Liver (tissue), 9 donors: ENCODE results near the gene CD47. TPM values are rescaled to one million over a fixed set of nuclear protein-coding genes. Genes with fewer than 3 reads are reported as not detected.

Experiments
- DNase-seq: peaks from one replicate; pipeline ENCODE4 v3.0.0-alpha.2; 2017; ENCODE audit warnings: low spot score
- H3K27ac ChIP-seq, 2 donors: one replicate each; pipeline ENCODE4 v1.7.0; 2013; ENCODE audit warnings: inconsistent platforms in 2 of 2, low read length in 2 of 2, control low read depth in 1 of 2, low read depth in 1 of 2, mild to moderate bottlenecking in 1 of 2
- H3K27me3 ChIP-seq, 4 donors: one replicate each; pipeline versions ENCODE4 v1.6.1 to v1.7.0; 2013; ENCODE audit warnings: low read length in 3 of 4, inconsistent platforms in 1 of 4, mild to moderate bottlenecking in 1 of 4, moderate library complexity in 1 of 4; ENCODE audit not compliant: control insufficient read depth in 4 of 4, insufficient read depth in 4 of 4
- H3K36me3 ChIP-seq, 4 donors: one replicate each; pipeline versions ENCODE4 v1.6.1 to v1.7.0; 2013; ENCODE audit warnings: low read length in 3 of 4, mild to moderate bottlenecking in 3 of 4, low read depth in 1 of 4, moderate library complexity in 1 of 4; ENCODE audit not compliant: control insufficient read depth in 4 of 4, insufficient read depth in 3 of 4
- H3K4me1 ChIP-seq, 4 donors: one replicate each; pipeline versions ENCODE4 v1.6.1 to v1.7.0; 2013; ENCODE audit warnings: low read length in 3 of 4, mild to moderate bottlenecking in 3 of 4, moderate library complexity in 1 of 4; ENCODE audit not compliant: control insufficient read depth in 4 of 4, insufficient read depth in 4 of 4
- H3K4me3 ChIP-seq, 3 donors: one replicate each; pipeline versions ENCODE4 v1.6.1 to v1.7.0; 2013; ENCODE audit warnings: low read length in 3 of 3, control low read depth in 1 of 3, low read depth in 1 of 3, mild to moderate bottlenecking in 1 of 3
- H3K9ac ChIP-seq, 2 donors: one replicate each; pipeline ENCODE4 v1.7.0; 2013; ENCODE audit warnings: low read length in 2 of 2, mild to moderate bottlenecking in 2 of 2, moderate library complexity in 2 of 2, control low read depth in 1 of 2, low read depth in 1 of 2
- H3K9me3 ChIP-seq, 4 donors: one replicate each; pipeline versions ENCODE4 v1.6.1 to v1.7.0; 2013; ENCODE audit warnings: low read length in 3 of 4; ENCODE audit not compliant: control insufficient read depth in 4 of 4
- CTCF ChIP-seq: fragments of 150-350 bp; IDR thresholded peaks from 2 replicates; pipeline ENCODE4 v1.5.1; 2017; ENCODE audit warnings: improper control_type of control experiment, low read depth, low read length; ENCODE audit not compliant: missing input control
- EGR1 ChIP-seq, 2 donors: IDR thresholded peaks; 2 replicates each; pipeline ENCODE4 v1.6.1; 2016 to 2018; ENCODE audit warnings: antibody characterized with exemption in 2 of 2, low read depth in 2 of 2
- FOXA1 ChIP-seq: IDR thresholded peaks from 2 replicates; pipeline ENCODE4 v1.6.1; 2016; ENCODE audit warnings: antibody characterized with exemption
- FOXA2 ChIP-seq: IDR thresholded peaks from 2 replicates; pipeline ENCODE4 v1.6.1; 2016; ENCODE audit warnings: antibody characterized with exemption
- GABPA ChIP-seq, 2 donors: IDR thresholded peaks in 1 of 2; conservative IDR thresholded peaks in 1 of 2; 2 replicates each; pipeline ENCODE4 v1.6.1; 2016; ENCODE audit warnings: antibody characterized with exemption in 2 of 2, mild to moderate bottlenecking in 1 of 2, moderate library complexity in 1 of 2
- HNF4A ChIP-seq, 2 donors: conservative IDR thresholded peaks; 2 replicates each; pipeline ENCODE4 v1.6.1; 2016; ENCODE audit warnings: antibody characterized with exemption in 2 of 2, mild to moderate bottlenecking in 2 of 2
- HNF4G ChIP-seq: IDR thresholded peaks from 2 replicates; pipeline ENCODE4 v1.6.1; 2016; ENCODE audit warnings: antibody characterized with exemption
- JUND ChIP-seq, 2 donors: IDR thresholded peaks; 2 replicates each; pipeline ENCODE4 v1.6.1; 2016; ENCODE audit warnings: antibody characterized with exemption in 2 of 2
- NR2F2 ChIP-seq: IDR thresholded peaks from 2 replicates; pipeline ENCODE4 v1.6.1; 2016; ENCODE audit warnings: antibody characterized with exemption
- RAD21 ChIP-seq, 2 donors: IDR thresholded peaks; 2 replicates each; pipeline ENCODE4 v1.6.1; 2016; ENCODE audit warnings: antibody characterized with exemption in 2 of 2, mild to moderate bottlenecking in 2 of 2
- RXRA ChIP-seq, 2 donors: IDR thresholded peaks; 2 replicates each; pipeline ENCODE4 v1.6.1; 2017 to 2018; ENCODE audit warnings: antibody characterized with exemption in 2 of 2, mild to moderate bottlenecking in 1 of 2
- SP1 ChIP-seq: IDR thresholded peaks from 2 replicates; pipeline ENCODE4 v1.6.1; 2018; ENCODE audit warnings: antibody characterized with exemption, mild to moderate bottlenecking
- TAF1 ChIP-seq: conservative IDR thresholded peaks from 2 replicates; pipeline ENCODE4 v1.6.1; 2016; ENCODE audit warnings: antibody characterized with exemption, mild to moderate bottlenecking
- YY1 ChIP-seq: IDR thresholded peaks from 2 replicates; pipeline ENCODE4 v1.6.1; 2016; ENCODE audit warnings: antibody characterized with exemption, mild to moderate bottlenecking
- WGBS: extraction: QIAGEN DNeasy Blood & Tissue Kit; methylation state at CpG from one replicate; pipeline ENCODE4 v1.1.7; 2013; 5-methylcytosine and 5-hydroxymethylcytosine counted together
- polyA plus RNA-seq, 2 donors: library from polyadenylated mRNA; stranded (reverse) in 1 of 2; unstranded in 1 of 2; fragments of 200-250 nt in 1 of 2; fragments of >200 nt in 1 of 2; fragmentation: Nextera tagmentation in 1 of 2; extraction: Ambion mirVana in 1 of 2; gene quantifications; one replicate each; pipeline versions ENCODE4 v1.2.1 to v1.2.3, GENCODE V29; 2013 to 2015
- total RNA-seq, 2 donors: library from RNA; depleted of rRNA; stranded (reverse); fragments of >200 nt; gene quantifications; one replicate each; pipeline ENCODE4 v1.2.3, GENCODE V29; 2014
- TF ChIP-seq, protein P1 (sequence below): IDR thresholded peaks from 2 replicates; pipeline ENCODE4 v1.6.1; 2016; ENCODE audit warnings: antibody characterized with exemption
- TF ChIP-seq, protein P2 (sequence below): IDR thresholded peaks from 2 replicates; pipeline ENCODE4 v1.6.1; 2016; ENCODE audit warnings: antibody characterized with exemption
- TF ChIP-seq, protein P3 (sequence below): IDR thresholded peaks from 2 replicates; pipeline ENCODE4 v1.6.1; 2016; ENCODE audit warnings: antibody characterized with exemption, mild to moderate bottlenecking
- TF ChIP-seq, protein P4 (sequence below): IDR thresholded peaks from 2 replicates; pipeline ENCODE4 v1.6.1; 2016; ENCODE audit warnings: antibody characterized with exemption
- donor health status: healthy.
- donor health status: healthy.
- donor health status: healthy.
- donor health status: healthy.
- donor health status: healthy.

The CD47 gene
- total and polyA plus RNA-seq, 4 donors = 23.4 to 39.5 (median 33.9) TPM

- Histone ChIP-seq H3K4me1 (no peaks in the 10 kb centered on the region), H3K27ac (no peak overlapping the region), H3K36me3 (peaks cover 2 to 4% (median 2%) of the 10 kb centered on the region in 4 donors), H3K4me3 (no peak overlapping the region), H3K9me3 (no peaks in the 10 kb centered on the region), H3K27me3 (no peaks in the 10 kb centered on the region), H3K9ac (no peak overlapping the region)
- WGBS = 80% methylated on average over 6 of the region's 6 CpGs
- no peak for DNase-seq
- no peak for TF ChIP-seq TAF1
- TF ChIP-seq CTCF = no peak
- TF ChIP-seq FOXA2 = no peak
- TF ChIP-seq, protein P1, sequence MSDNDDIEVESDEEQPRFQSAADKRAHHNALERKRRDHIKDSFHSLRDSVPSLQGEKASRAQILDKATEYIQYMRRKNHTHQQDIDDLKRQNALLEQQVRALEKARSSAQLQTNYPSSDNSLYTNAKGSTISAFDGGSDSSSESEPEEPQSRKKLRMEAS = no peak
- no peak for TF ChIP-seq SP1
- no peak for TF ChIP-seq FOXA1
- TF ChIP-seq, protein P2, sequence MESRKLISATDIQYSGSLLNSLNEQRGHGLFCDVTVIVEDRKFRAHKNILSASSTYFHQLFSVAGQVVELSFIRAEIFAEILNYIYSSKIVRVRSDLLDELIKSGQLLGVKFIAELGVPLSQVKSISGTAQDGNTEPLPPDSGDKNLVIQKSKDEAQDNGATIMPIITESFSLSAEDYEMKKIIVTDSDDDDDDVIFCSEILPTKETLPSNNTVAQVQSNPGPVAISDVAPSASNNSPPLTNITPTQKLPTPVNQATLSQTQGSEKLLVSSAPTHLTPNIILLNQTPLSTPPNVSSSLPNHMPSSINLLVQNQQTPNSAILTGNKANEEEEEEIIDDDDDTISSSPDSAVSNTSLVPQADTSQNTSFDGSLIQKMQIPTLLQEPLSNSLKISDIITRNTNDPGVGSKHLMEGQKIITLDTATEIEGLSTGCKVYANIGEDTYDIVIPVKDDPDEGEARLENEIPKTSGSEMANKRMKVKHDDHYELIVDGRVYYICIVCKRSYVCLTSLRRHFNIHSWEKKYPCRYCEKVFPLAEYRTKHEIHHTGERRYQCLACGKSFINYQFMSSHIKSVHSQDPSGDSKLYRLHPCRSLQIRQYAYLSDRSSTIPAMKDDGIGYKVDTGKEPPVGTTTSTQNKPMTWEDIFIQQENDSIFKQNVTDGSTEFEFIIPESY = no peak
- TF ChIP-seq, protein P3, sequence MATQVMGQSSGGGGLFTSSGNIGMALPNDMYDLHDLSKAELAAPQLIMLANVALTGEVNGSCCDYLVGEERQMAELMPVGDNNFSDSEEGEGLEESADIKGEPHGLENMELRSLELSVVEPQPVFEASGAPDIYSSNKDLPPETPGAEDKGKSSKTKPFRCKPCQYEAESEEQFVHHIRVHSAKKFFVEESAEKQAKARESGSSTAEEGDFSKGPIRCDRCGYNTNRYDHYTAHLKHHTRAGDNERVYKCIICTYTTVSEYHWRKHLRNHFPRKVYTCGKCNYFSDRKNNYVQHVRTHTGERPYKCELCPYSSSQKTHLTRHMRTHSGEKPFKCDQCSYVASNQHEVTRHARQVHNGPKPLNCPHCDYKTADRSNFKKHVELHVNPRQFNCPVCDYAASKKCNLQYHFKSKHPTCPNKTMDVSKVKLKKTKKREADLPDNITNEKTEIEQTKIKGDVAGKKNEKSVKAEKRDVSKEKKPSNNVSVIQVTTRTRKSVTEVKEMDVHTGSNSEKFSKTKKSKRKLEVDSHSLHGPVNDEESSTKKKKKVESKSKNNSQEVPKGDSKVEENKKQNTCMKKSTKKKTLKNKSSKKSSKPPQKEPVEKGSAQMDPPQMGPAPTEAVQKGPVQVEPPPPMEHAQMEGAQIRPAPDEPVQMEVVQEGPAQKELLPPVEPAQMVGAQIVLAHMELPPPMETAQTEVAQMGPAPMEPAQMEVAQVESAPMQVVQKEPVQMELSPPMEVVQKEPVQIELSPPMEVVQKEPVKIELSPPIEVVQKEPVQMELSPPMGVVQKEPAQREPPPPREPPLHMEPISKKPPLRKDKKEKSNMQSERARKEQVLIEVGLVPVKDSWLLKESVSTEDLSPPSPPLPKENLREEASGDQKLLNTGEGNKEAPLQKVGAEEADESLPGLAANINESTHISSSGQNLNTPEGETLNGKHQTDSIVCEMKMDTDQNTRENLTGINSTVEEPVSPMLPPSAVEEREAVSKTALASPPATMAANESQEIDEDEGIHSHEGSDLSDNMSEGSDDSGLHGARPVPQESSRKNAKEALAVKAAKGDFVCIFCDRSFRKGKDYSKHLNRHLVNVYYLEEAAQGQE = no peak
- no peak for TF ChIP-seq EGR1 (IDR thresholded peaks at IDR 0.05; ENCODE audit: low read depth in 2 of 2)
- TF ChIP-seq, protein P4, sequence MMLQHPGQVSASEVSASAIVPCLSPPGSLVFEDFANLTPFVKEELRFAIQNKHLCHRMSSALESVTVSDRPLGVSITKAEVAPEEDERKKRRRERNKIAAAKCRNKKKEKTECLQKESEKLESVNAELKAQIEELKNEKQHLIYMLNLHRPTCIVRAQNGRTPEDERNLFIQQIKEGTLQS = no peak
- TF ChIP-seq JUND (IDR thresholded peaks at IDR 0.05) = no peak
- TF ChIP-seq YY1 = no peak
- no peak for TF ChIP-seq HNF4A (conservative IDR thresholded peaks at IDR 0.05)
- TF ChIP-seq RXRA (IDR thresholded peaks at IDR 0.05) = no peak
- TF ChIP-seq HNF4G = no peak
- no peak for TF ChIP-seq NR2F2
- no peak for TF ChIP-seq RAD21 (IDR thresholded peaks at IDR 0.05)
Measured at GRCh38 chr3:108070356-108070755, 20.5 kb downstream of the CD47 start.

DNA sequence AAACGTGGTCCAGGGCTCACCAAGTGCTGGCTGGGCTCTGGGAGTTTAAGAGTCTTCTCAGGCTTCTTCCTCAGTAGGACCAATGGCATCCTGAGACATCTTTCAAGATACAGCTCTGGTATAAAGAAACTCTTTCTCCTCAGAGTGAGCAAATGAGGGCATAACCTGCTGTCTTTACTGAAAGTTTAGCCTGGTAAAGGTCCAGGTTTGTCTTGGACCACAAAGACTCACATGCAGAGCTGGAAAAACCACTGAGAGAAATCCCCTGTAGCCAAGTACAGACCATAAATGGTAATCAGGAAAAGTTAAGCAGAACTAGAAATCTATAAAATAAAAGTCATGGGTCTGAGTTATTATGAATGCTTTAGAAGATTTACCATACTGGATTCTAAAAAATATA lies 23.1 kb downstream of the CD47 start:
- Histone ChIP-seq H3K27me3 (no peaks in the 10 kb centered on the region), H3K36me3 (peaks cover 2 to 4% (median 2%) of the 10 kb centered on the region in 4 donors), H3K9ac (no peak overlapping the region), H3K27ac (no peak overlapping the region), H3K4me1 (no peaks in the 10 kb centered on the region), H3K9me3 (no peaks in the 10 kb centered on the region), H3K4me3 (no peak overlapping the region)
- no peak for TF ChIP-seq CTCF
- no peak for TF ChIP-seq FOXA2
- TF ChIP-seq, protein P1 = no peak
- TF ChIP-seq RAD21 (IDR thresholded peaks at IDR 0.05) = no peak
- TF ChIP-seq, protein P2 = no peak
- TF ChIP-seq EGR1 (IDR thresholded peaks at IDR 0.05; ENCODE audit: low read depth in 2 of 2) = no peak
- TF ChIP-seq FOXA1 = no peak
- TF ChIP-seq YY1 = no peak
- TF ChIP-seq NR2F2 = no peak
- TF ChIP-seq, protein P4 = no peak
- no peak for TF ChIP-seq GABPA (IDR thresholded peaks at IDR 0.05 in 1 of 2, conservative IDR thresholded peaks at IDR 0.05 in 1 of 2)
- TF ChIP-seq HNF4A (conservative IDR thresholded peaks at IDR 0.05) = no peak
- no peak for DNase-seq
- WGBS = 76% methylated on average over 1 of the region's 1 CpG
